Thoracic aorta (tissue), 2 donors: ENCODE results near the gene CDK18. TPM values are rescaled to one million over a fixed set of nuclear protein-coding genes. Genes with fewer than 3 reads are reported as not detected.

Experiments
- ATAC-seq: fragments of 150-250 bp; one replicate; pipeline ENCODE4 v1.8.0; 2017; ENCODE audit warnings: low read depth; ENCODE audit not compliant: insufficient number of reproducible peaks, low FRiP score
- DNase-seq: peaks from one replicate; pipeline ENCODE4 v3.0.0-alpha.2; 2020; ENCODE audit warnings: low spot score
- H3K27ac ChIP-seq, 2 donors: fragments of 200-600 bp; sonication (generic); 1 replicate in 1 of 2; 2 replicates in 1 of 2; pipeline ENCODE4 v1.5.1; 2016; ENCODE audit warnings: mild to moderate bottlenecking in 2 of 2, moderate library complexity in 2 of 2
- H3K27me3 ChIP-seq: fragments of 200-600 bp; sonication (generic); replicated peaks from 2 replicates; pipeline ENCODE4 v1.6.0; 2016; ENCODE audit warnings: mild to moderate bottlenecking; ENCODE audit not compliant: insufficient read depth
- H3K36me3 ChIP-seq: fragments of 200-600 bp; sonication (generic); one replicate; pipeline ENCODE4 v1.5.1; 2016
- H3K4me1 ChIP-seq, 2 donors: fragments of 200-600 bp; sonication (generic); 1 replicate in 1 of 2; 2 replicates in 1 of 2; pipeline versions ENCODE4 v1.5.1 to v1.6.0; 2016; ENCODE audit warnings: low read depth in 2 of 2, mild to moderate bottlenecking in 1 of 2; ENCODE audit not compliant: control insufficient read depth in 1 of 2
- H3K4me3 ChIP-seq: fragments of 200-600 bp; sonication (generic); 2 replicates; pipeline ENCODE4 v1.5.1; 2016; ENCODE audit warnings: mild to moderate bottlenecking
- H3K9me3 ChIP-seq: fragments of 200-600 bp; sonication (generic); 2 replicates; pipeline ENCODE4 v1.5.1; 2016
- total RNA-seq, 2 donors: library from RNA; depleted of rRNA; stranded (reverse); fragments of >200 nt; gene quantifications; one replicate each; pipeline versions ENCODE4 v1.1.0 to v1.2.3, GENCODE V29; 2016
- TF ChIP-seq, protein P1 (sequence below): fragments of 200-600 bp; sonication (generic); IDR thresholded peaks from one replicate; pipeline ENCODE4 v1.5.1; 2019; ENCODE audit warnings: antibody characterized with exemption

Gene CDK18
- total RNA-seq, 2 donors from 2014 or later: 18.6 to 35.2 TPM

DNA sequence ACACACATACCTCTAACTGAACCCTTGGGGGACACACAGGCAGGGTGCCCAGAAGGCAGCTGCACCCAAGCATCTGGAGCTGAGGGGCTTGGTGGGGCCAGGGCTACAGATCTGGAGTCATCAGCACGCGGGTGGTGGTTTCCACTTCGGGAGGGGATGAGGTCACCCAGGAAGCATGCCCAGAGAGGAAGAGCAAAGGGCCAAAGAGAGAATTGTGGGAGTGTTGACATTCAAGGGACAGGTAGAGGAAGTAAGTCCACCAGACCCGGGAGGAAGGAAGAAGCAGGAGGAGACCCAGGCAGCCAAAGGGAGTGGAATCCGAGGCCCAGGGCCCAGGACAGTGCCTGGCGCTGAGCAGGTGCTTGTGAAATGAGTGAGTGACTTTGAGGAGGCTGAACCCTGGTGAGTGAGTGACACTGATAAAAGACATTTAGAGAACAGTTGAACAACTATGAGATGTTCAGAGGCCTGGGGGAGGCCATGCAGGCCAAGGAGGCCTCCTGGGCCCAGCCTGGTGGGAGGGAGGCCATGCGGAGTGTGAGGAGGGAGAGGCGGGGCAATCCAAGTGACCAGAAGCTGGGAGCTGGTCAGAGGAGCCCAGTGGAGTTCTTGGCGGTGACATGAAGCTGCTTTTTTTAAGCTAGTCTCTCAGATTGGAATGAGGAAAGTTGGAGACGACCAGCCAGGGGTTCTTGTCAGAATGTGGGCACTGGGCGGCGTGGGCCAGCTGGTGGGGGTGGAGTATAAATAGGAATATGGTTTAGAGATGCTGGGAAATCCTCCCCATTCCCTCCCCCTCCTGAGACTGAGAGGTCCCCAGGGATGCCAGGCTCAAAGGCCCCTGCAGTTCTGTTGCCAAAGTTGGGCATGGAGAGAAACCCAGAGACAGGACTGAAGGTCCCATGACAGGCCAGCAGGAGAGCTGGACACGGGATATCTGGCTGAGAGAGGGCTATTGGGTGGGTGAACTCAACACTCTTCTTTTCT lies 7.9 kb downstream of the CDK18 start:
- TF ChIP-seq, protein P1, sequence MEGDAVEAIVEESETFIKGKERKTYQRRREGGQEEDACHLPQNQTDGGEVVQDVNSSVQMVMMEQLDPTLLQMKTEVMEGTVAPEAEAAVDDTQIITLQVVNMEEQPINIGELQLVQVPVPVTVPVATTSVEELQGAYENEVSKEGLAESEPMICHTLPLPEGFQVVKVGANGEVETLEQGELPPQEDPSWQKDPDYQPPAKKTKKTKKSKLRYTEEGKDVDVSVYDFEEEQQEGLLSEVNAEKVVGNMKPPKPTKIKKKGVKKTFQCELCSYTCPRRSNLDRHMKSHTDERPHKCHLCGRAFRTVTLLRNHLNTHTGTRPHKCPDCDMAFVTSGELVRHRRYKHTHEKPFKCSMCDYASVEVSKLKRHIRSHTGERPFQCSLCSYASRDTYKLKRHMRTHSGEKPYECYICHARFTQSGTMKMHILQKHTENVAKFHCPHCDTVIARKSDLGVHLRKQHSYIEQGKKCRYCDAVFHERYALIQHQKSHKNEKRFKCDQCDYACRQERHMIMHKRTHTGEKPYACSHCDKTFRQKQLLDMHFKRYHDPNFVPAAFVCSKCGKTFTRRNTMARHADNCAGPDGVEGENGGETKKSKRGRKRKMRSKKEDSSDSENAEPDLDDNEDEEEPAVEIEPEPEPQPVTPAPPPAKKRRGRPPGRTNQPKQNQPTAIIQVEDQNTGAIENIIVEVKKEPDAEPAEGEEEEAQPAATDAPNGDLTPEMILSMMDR: no peak
- DNase-seq (peak; percentile 15), ATAC-seq (peak; percentile 41)
- Histone ChIP-seq H3K9me3 (no peaks in the 10 kb centered on the region), H3K36me3 (no peaks in the 10 kb centered on the region), H3K4me3 (no peak overlapping the region), H3K4me1 (peaks cover 17 to 44% of the 10 kb centered on the region in 2 donors), H3K27ac (peak overlapping the region; percentile 82 to 83), H3K27me3 (no peaks in the 10 kb centered on the region)

GRCh38 chr1:205513774-205514173 lies 9.3 kb downstream of the CDK18 start:
- DNase-seq: no peak
- Histone ChIP-seq H3K4me3 (no peak overlapping the region), H3K27me3 (no peaks in the 10 kb centered on the region), H3K4me1 (peaks cover 17 to 46% of the 10 kb centered on the region in 2 donors), H3K9me3 (no peaks in the 10 kb centered on the region), H3K36me3 (no peaks in the 10 kb centered on the region), H3K27ac (peak overlapping the region in 1 of 2 donors; percentile 83)
- TF ChIP-seq, protein P1: no peak
- no peak for ATAC-seq

- peaks cover 17 to 53% of the 10 kb centered on the region in 2 donors for H3K4me1 ChIP-seq
- H3K27ac ChIP-seq: no peak overlapping the region
- no peak for DNase-seq
- ATAC-seq: no peak
- no peaks in the 10 kb centered on the region for H3K36me3 ChIP-seq
- H3K4me3 ChIP-seq: no peak overlapping the region
- H3K27me3 ChIP-seq: no peaks in the 10 kb centered on the region
- H3K9me3 ChIP-seq: no peaks in the 10 kb centered on the region
- TF ChIP-seq, protein P1: no peak
These were observed 10.0 kb downstream of the CDK18 start for GRCh38 chr1:205514211-205515142.

DNA sequence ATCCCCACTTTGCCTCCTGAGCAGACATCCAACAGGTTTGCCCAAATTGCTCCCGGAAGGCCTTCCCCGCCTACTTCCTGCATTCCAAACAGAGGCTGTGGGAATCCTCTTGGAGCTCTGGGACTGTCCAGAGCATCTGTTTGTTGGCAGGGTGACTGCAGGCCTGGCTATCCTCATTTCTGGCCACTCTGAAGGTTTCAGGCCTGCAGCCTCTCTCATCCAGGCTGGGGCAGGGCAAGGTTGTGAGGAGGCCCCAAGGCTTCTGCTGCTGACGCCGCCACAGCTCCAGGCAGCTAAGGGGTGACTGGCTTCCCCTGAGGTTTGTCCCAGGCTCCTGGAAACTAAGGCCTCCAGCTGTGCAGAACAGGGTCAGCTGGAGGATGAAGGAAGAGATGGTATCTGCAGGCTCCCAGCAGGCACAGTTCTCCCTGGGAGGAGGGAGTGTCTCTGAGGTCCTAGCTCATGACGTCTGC lies 11.3 kb downstream of the CDK18 start:
- TF ChIP-seq, protein P1: no peak
- Histone ChIP-seq H3K4me3 (no peak overlapping the region), H3K27me3 (no peaks in the 10 kb centered on the region), H3K4me1 (peaks cover 17 to 44% of the 10 kb centered on the region in 2 donors), H3K36me3 (no peaks in the 10 kb centered on the region), H3K9me3 (no peaks in the 10 kb centered on the region), H3K27ac (no peak overlapping the region)
- no peak for ATAC-seq
- DNase-seq: no peak
